HG03064 (cell line): ENCODE data around the gene CRYBA2.

ENCODE experiments used
- ATAC-seq: cut with Tn5 transposase; IDR thresholded peaks from one replicate; pipeline ENCODE4 v1.9.1; 2021; ENCODE audit warnings: low read depth; ENCODE audit not compliant: unreplicated experiment

CRYBA2 gene, protein sequence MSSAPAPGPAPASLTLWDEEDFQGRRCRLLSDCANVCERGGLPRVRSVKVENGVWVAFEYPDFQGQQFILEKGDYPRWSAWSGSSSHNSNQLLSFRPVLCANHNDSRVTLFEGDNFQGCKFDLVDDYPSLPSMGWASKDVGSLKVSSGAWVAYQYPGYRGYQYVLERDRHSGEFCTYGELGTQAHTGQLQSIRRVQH

GRCh38 chr2:218993345-218994315 lies at the start of gene CRYBA2:
Gene CRYBA2 (minus strand): TSS chr2:218993422. CDS start chr2:218993176, 246 bp downstream.
- ATAC-seq = no peak

- no peak for ATAC-seq
Measured at GRCh38 chr2:219042750-219043149, 49.5 kb upstream of the CRYBA2 start.

- no peak for ATAC-seq
Measured at GRCh38 chr2:219042157-219042556, 48.9 kb upstream of the CRYBA2 start.

- ATAC-seq = no peak
Measured at GRCh38 chr2:219041252-219041651, 48.0 kb upstream of the CRYBA2 start, which contains the start of gene CFAP65. Gene CFAP65 (minus strand): TSS chr2:219041516. CDS start chr2:219039048, 2,468 bp downstream.

DNA sequence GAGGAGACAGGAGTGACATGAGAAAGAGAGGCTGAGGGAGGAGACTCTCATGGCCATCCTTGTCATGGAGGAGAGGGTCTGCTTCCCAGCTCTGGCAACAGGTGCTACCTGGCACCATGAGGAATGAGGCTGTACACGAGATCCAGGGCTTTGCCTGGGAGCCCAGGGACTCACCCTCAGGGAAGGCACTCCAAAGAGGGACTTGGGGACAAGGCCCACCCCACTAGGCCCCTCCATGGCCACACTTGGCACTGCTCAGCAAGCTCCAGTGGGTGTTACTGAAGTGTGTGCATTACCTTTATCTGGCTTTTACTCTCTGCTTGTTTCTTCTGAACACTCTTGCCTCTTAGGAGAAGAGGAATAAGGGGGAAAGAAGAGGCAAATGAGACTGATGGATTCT lies 45.4 kb upstream of the CRYBA2 start:
- no peak for ATAC-seq

DNA sequence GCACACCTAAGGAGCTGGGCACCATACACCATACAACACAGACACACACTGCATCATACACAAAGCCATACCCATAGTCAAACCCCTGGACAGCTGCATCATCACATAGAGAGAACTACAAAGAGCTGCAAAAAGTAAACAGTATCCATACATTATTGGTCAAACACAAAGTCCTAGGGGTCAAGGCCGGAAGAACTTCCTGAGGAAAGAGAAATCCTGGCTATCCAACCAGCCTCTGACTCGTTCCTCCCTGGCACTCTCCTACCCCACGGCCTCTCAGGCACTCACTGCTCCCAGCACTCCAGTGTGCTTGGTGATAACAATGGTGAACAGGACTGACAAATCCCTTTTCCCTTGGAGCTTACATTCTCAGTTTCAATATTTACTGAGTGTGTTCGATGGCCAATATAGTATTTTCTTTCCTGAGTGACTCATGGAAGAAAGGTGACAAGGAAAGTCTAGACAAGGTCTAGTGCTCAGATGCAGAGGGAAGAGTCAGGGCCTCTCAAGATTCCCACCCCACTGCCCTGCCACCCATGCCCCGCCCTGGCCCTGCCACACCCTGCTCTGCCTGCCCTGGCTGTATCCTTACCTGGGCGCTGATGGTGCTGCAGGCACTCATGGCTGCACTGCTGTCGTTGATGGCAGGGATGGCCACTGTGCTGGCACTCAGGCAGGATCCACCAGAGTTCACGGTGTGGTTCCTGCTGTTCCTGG lies 44.7 kb upstream of the CRYBA2 start:
- no peak for ATAC-seq

DNA sequence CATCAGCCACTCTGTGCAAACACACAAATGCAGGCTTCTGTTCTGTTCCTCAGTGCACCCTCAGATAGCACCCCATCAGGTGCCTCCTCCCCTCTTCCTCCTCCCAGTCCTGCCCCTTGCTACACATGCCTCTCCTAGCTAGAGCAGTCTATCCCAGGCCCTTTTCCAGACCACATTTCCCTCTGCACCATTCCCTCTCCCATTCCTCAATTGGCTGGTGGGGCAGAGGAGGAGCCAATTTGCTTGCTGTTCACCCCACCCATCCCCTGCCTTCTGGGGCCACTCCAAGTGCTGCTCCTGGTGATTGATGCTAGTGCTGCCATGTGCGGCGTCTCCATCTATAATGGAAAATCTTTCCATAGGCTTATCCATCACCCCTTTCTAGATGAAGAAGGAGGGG lies 42.7 kb upstream of the CRYBA2 start:
- ATAC-seq = no peak

- no peak for ATAC-seq
Measured at GRCh38 chr2:219034823-219035222, 41.6 kb upstream of the CRYBA2 start.

DNA sequence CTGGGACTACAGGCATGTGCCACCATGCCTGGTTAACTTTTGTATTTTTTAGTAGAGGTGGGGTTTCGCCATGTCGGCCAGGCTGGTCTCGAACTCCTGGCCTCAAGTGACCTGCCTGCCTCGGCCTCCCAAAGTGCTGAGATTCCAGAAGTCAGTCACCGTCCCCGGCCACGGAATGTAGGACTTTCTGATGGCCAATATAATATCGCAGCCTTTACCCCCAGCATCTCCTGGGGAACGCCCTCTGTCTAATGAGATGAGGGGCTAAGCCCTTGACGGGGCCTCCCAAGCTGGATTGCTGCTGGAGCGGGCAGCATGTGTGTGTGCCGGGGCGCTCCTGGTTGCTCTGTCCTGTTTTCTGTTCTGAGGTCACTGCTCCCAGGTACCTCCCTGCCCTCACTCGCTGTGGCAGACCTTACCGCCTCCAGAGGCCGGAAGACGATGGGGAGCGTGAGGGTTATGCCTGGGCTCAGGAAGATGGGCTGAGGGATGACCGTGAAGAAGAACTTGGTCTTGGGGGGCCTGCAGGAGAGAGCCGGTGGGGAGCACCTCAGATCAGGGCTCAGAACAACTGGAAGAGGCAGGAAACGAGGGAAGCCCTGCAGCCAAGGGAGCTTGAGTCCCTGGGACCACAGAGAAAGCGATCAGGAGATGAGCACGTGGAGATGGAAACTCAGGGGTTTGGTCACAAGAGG lies 39.0 kb upstream of the CRYBA2 start:
- ATAC-seq = no peak

DNA sequence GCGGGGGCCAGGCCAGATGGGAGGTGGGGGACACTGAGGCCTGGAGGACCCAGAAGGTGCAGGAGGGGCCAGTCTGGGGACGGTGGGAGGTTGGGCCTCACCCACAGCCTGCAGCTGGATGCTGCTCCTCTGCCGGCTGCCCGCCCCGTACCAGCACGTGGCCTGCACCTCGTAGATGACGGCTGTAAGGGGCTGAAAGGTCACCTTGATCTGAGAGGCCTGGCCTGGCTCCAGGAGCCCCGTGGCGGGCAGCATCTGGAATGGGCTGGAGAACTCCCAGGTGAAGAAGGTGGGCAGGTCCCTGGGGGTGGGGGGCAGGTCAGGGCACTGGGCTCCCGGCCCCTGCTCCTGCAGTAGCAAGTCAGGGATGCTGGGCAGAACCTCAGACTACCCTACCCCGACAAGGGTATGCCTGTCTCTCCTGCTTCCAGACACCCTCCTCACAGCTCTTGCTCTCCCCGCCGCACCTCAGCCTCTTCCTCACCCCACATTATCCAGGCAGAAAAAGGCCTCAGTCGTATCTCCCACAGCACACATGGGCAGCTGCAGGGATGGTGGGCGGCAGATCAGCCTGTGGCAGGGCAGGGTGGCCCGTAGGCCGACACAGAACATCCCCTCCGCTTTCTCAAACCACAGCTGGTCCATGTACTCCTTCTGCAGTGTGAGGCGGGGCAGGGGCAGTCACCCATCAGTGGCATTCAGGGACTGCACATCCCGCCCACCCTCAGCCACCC lies 38.0 kb upstream of the CRYBA2 start:
- no peak for ATAC-seq

DNA sequence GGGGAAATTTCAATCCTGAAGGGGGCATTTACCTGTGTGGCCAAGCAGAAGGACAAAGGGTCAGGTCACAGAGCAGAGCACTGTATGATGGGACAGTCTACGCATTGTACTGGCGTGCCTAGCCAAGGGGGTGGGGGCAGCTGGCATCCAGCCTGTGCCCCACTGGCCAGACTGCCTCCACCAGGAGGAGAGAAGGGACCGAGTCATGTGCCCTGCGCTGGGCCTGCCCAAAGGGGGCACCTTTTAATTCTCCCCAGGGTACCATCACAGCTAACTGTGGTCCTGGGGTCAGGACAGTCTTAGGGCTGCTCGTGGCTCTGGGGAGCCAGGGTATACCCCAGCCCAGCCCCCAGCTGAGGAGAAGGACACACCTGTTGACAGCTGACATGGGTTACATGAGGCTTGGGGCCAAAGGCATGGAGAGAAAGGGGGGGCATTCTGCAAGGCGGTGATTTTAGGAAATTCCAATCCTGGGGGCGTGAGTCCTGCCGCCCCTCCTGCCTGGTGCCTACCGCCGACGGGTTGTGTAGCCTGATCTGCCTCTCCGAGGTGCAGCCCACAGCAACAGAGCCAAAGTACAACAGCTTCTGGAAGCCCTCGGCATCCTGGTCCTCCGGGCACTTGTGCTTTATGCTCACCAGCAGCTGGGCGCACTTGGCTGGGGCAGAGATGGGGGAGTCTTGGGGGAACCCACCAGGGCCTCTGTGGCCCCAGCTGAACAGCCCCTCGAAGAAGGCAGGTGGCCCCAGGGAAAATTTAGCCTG lies 37.1 kb upstream of the CRYBA2 start:
- ATAC-seq = no peak

- ATAC-seq = peak; percentile 69
Measured at GRCh38 chr2:219029829-219030165, 36.6 kb upstream of the CRYBA2 start.

GRCh38 chr2:219028996-219029828 lies 36.0 kb upstream of the CRYBA2 start:
- no peak for ATAC-seq

DNA sequence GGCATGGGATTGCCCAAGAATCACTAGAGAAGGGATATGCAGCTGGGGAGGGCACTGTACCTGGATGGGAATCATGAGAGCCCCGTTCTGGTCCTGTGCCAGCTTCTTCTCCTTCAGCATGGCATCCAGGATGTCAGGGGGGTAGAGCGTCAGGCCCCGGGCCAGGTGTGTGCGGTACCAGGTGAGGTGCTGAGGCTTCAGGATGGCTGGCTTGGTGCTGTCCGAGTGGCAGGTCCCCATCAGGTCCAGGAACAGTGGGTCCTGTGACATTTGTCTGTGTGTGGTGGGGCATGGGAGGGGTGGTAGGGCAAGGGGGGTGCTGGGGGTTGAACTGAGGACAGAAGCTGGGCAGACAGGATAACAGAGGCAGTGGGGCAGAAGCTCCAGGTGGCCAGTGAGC lies 34.9 kb upstream of the CRYBA2 start:
- ATAC-seq = no peak

DNA sequence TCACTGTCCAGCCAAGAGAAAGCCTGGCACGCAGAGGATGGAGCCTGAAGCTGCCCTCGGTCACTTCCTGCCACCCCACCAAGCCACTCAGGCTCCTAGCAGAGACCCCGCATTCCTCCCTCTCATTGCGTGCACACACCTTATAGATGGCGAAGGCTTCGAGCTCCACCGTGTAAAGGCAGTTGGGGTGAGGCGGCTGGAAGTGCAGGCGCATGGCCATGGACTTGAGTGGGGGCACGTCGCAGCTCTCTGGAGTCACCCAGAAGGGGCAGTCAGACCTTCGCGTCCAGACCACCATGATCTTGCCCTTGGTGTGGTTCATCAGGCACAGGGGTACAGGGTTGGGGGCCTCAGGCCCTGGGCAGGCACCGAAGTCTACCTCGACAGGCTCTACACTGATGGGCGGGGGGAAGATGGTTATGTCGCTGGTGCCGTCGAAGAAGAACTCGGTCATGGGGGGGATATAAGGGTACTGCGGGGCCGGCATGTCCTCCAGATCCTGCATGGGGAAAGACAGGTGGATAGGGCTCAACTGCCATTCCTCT lies 34.4 kb upstream of the CRYBA2 start:
- ATAC-seq = no peak

DNA sequence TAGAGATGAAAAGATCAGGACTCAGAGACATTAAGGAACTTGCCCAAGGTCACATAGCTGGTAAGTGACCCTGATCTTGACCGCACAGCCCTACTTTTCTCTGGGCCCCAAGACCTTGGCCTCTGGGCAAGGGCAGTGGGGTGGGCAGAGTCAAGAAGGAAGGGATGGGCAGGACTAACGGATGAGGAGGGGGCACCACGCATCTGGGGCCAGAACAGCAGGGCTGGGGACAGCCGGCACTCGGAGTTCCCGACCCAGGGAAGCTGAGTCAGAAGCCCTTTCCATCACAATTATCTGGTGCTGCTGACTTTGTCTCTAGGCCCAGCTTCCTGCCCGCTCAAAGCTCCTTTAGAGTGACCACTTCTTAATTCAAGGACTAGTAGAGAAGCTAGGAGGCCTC lies 33.7 kb upstream of the CRYBA2 start:
- ATAC-seq = no peak

GRCh38 chr2:219025637-219026585 lies 32.7 kb upstream of the CRYBA2 start:
- ATAC-seq = no peak
